HG03565 (cell line): ENCODE data around the gene POR.
"Not testable (repeated sequence)": the region's sequence is repeated elsewhere in the genome, so short reads cannot be mapped to it uniquely, and the experiment has no call there.

Source experiments
- ATAC-seq: cut with Tn5 transposase; IDR thresholded peaks from one replicate; pipeline ENCODE4 v1.9.1; 2021; ENCODE audit warnings: mild to moderate bottlenecking, moderate library complexity; ENCODE audit not compliant: unreplicated experiment

POR gene

GRCh38 chr7:75914655-75915415 is at the start of gene POR:
Gene POR, plus strand, starts transcription at chr7:75915155. Its CDS starts 38,847 bp downstream, at chr7:75954002.
- ATAC-seq, result peak; percentile 85

- no peak for ATAC-seq
Measured at GRCh38 chr7:75866114-75866488, 48.9 kb upstream of the POR start.

- ATAC-seq, result no peak
Measured at GRCh38 chr7:75866489-75867389, 48.2 kb upstream of the POR start.

GRCh38 chr7:75867390-75867717 is 47.6 kb upstream of the POR start:
- no peak for ATAC-seq

- ATAC-seq, result no peak
Measured at GRCh38 chr7:75868153-75868552, 46.8 kb upstream of the POR start.

GRCh38 chr7:75869776-75870379 is 45.1 kb upstream of the POR start:
- no peak for ATAC-seq

- ATAC-seq, result no peak
Measured at GRCh38 chr7:75870557-75871161, 44.3 kb upstream of the POR start.

- no peak for ATAC-seq
Measured at GRCh38 chr7:75872073-75872782, 42.7 kb upstream of the POR start.

GRCh38 chr7:75874180-75874579 is 40.8 kb upstream of the POR start:
- ATAC-seq, result not testable (repeated sequence)

GRCh38 chr7:75875113-75876080 is 39.6 kb upstream of the POR start:
- ATAC-seq, result no peak

- ATAC-seq, result no peak
Measured at GRCh38 chr7:75876126-75876881, 38.7 kb upstream of the POR start.

- peak; percentile 27 for ATAC-seq
Measured at GRCh38 chr7:75878312-75878768, 36.6 kb upstream of the POR start.

GRCh38 chr7:75878769-75879611 is 36.0 kb upstream of the POR start, which contains the start of gene RHBDD2:
Gene RHBDD2, plus strand, starts transcription at chr7:75879034. Its CDS starts 49 bp downstream, at chr7:75879083.
- ATAC-seq, result peak; percentile 88

- no peak for ATAC-seq
Measured at GRCh38 chr7:75879771-75880184, 35.2 kb upstream of the POR start.

- ATAC-seq, result no peak
Measured at GRCh38 chr7:75880242-75880641, 34.7 kb upstream of the POR start.

- ATAC-seq, result no peak
Measured at GRCh38 chr7:75881436-75882095, 33.4 kb upstream of the POR start.

GRCh38 chr7:75883265-75883824 is 31.6 kb upstream of the POR start:
- ATAC-seq, result not testable (repeated sequence)
